ENCODE data around the gene VEZF1. TPM values are rescaled to one million over a fixed set of nuclear protein-coding genes. Genes with fewer than 3 reads are reported as not detected.

VEZF1 gene
- total and polyA plus RNA-seq, 2 of the 8 experiments (the other 6 are each of a cell fraction or from before 2014, with no cell fraction given) = 28.9 to 61.9 TPM

GRCh38 chr17:57968456-57968855, 19.6 kb downstream of the VEZF1 start:
- H3K27me3 ChIP-seq (replicated peaks in 1 of 4; ENCODE audit: control insufficient read depth in 3 of 4, extremely low read depth in 1 of 4, insufficient read depth in 3 of 4, low read length in 3 of 4) = no peaks in the 10 kb centered on the region
- no peaks in the 10 kb centered on the region for H3K79me2 ChIP-seq (ENCODE audit: control insufficient read depth in 1 of 2, insufficient read depth in 2 of 2, low read length in 2 of 2)
- no peak overlapping the region for H3K23ac ChIP-seq (ENCODE audit: insufficient read length)
- no peak overlapping the region for H3K4ac ChIP-seq (replicated peaks; ENCODE audit: insufficient read length, low read depth, low read length)
- H3K79me1 ChIP-seq (ENCODE audit: low read depth, low read length) = no peaks in the 10 kb centered on the region
- H3K14ac ChIP-seq (ENCODE audit: insufficient read length) = no peak overlapping the region
- FAIRE-seq (no peak), DNase-seq (ENCODE audit: low read depth in 1 of 2, low spot score in 2 of 2) (no peak)
- H3K9ac ChIP-seq (replicated peaks in 1 of 4; ENCODE audit: extremely low read depth in 1 of 4, low read depth in 3 of 4, low read length in 3 of 4) = 0 out of 7 replicates have a peak overlapping the region, but pooled peaks of 1 of the 4 experiments have one; percentile 16
- H3K18ac ChIP-seq (ENCODE audit: extremely low read depth, low read length) = no peak overlapping the region
- POLR2A ChIA-PET (ENCODE audit: partially characterized antibody) = interaction anchor here (1.0 to 2.0 kb wide), 3 partner anchors 8 to 28 kb away, joined by 3 to 4 read pairs (median 4); no protein-coding TSS in a partner anchor
- WGBS, 2 experiments (ENCODE audit: extremely low coverage in 1 of 2, insufficient coverage in 1 of 2, insufficient read length in 1 of 2, insufficient replicate concordance in 2 of 2, low coverage in 1 of 2, low lambda C conversion rate in 2 of 2, missing lambda C conversion rate in 1 of 2) = 68% methylated on average over 1 of the region's 1 CpG; no CpG with 5 or more reads in 1 of the 2 experiments
- no peaks in the 10 kb centered on the region for H3K9me3 ChIP-seq (ENCODE audit: insufficient read depth in 2 of 2, low read depth in 1 of 2, low read length in 1 of 2)
- H4K20me1 ChIP-seq (replicated peaks in 1 of 2; ENCODE audit: control insufficient read depth in 1 of 2, insufficient read depth in 2 of 2, low read length in 2 of 2) = peaks cover 0 to 1% of the 10 kb centered on the region in 2 experiments
- H3K4me3 ChIP-seq (ENCODE audit: extremely low read depth in 1 of 4, insufficient read depth in 2 of 4, low read depth in 3 of 4, low read length in 4 of 4) = no peak overlapping the region
- H2BK15ac ChIP-seq (ENCODE audit: low read length) = no peak overlapping the region
- CTCF ChIA-PET (ENCODE audit: partially characterized antibody) = interaction anchor here (0.6 to 11.1 kb wide), 8 partner anchors 14 to 112 kb away, joined by 3 to 96 read pairs (median 6); partner anchors contain the start of gene CUEDC1
- H3K36me3 ChIP-seq (ENCODE audit: control insufficient read depth in 2 of 4, insufficient read depth in 4 of 4, low read length in 3 of 4) = peaks cover 2 to 7% (median 5%) of the 10 kb centered on the region in 4 experiments; a peak in 3 of 8 replicates
- no peak overlapping the region; the same call in 1 of the 2 replicates for H2BK12ac ChIP-seq (ENCODE audit: low read depth, low read length)
- no peak overlapping the region for H3K56ac ChIP-seq (replicated peaks; ENCODE audit: insufficient read length, low read depth, low read length)
- no peak overlapping the region for H4K5ac ChIP-seq (ENCODE audit: insufficient read length, low read depth, low read length)
- no peak overlapping the region for H2BK20ac ChIP-seq (ENCODE audit: low read length)
- peaks cover 0 to 6% (median 0%) of the 10 kb centered on the region in 4 experiments; a peak in 3 of 7 replicates for H3K4me1 ChIP-seq (replicated peaks in 1 of 4; ENCODE audit: control insufficient read depth in 3 of 4, insufficient read depth in 4 of 4, low read length in 3 of 4)
- no peak overlapping the region for H2AFZ ChIP-seq (ENCODE audit: low read length)
- no peak overlapping the region for H2BK5ac ChIP-seq (ENCODE audit: low read depth, low read length)
- H3K27ac ChIP-seq (ENCODE audit: low read depth, low read length) = no peak overlapping the region
- H3K23me2 ChIP-seq (ENCODE audit: low read depth, low read length) = no peaks in the 10 kb centered on the region
- no peak overlapping the region; the same call in 1 of the 2 replicates for H4K8ac ChIP-seq (ENCODE audit: extremely low read depth, insufficient read depth, low read length)
- H2BK120ac ChIP-seq (replicated peaks; ENCODE audit: low read depth, low read length) = no peak overlapping the region
- H2AK5ac ChIP-seq (ENCODE audit: low read depth, low read length) = no peak overlapping the region
- no peak overlapping the region for H4K91ac ChIP-seq (replicated peaks; ENCODE audit: insufficient read length, low read length)
- H3K4me2 ChIP-seq (ENCODE audit: insufficient read depth in 1 of 2, low read depth in 2 of 2, low read length in 2 of 2) = no peak overlapping the region
- no peak for TF ChIP-seq SP4 (IDR thresholded peaks at IDR 0.05; ENCODE audit: low read length)
- TF ChIP-seq GABPA (IDR thresholded peaks at IDR 0.05; ENCODE audit: borderline replicate concordance, insufficient read depth, low read length) = no peak
- no peak for TF ChIP-seq SIN3A (conservative IDR thresholded peaks at IDR 0.05 in 1 of 2, IDR thresholded peaks at IDR 0.05 in 1 of 2; ENCODE audit: low read depth in 1 of 2, low read length in 2 of 2)
- TF ChIP-seq POLR2A (IDR thresholded peaks at IDR 0.05; ENCODE audit: control extremely low read depth in 1 of 2, low read depth in 2 of 2, low read length in 2 of 2) = no peak
- TF ChIP-seq POU5F1 (IDR thresholded peaks at IDR 0.05; ENCODE audit: low read depth, low read length) = no peak
- no peak for TF ChIP-seq JUND (IDR thresholded peaks at IDR 0.05; ENCODE audit: low read length)
- TF ChIP-seq CTCF (IDR thresholded peaks at IDR 0.05; ENCODE audit: control extremely low read depth in 1 of 3, insufficient read depth in 1 of 3, low read depth in 1 of 3, low read length in 3 of 3) = no peak
- TF ChIP-seq RAD21 (IDR thresholded peaks at IDR 0.05 in 1 of 2, conservative IDR thresholded peaks at IDR 0.05 in 1 of 2; ENCODE audit: low read depth in 2 of 2, low read length in 2 of 2) = no peak
- no peak for TF ChIP-seq ATF2 (IDR thresholded peaks at IDR 0.05; ENCODE audit: low read length)

Data from H1 (cell line).